H9 (cell line): ENCODE data around the gene CTNNA1. TPM values are rescaled to one million over a fixed set of nuclear protein-coding genes. Genes with fewer than 3 reads are reported as not detected.

Experiments used
- DNase-seq: peaks from one replicate; pipeline ENCODE4 v3.0.0-alpha.2; 2017
- H2AFZ ChIP-seq: one replicate; pipeline ENCODE4 v1.6.1; 2013; ENCODE audit warnings: mild to moderate bottlenecking, low read length, control low read depth, moderate library complexity
- H2AK5ac ChIP-seq: 2 replicates; pipeline ENCODE4 v1.6.1; 2013; ENCODE audit warnings: low read length, control low read depth, mixed read lengths; ENCODE audit not compliant: insufficient read length
- H2BK120ac ChIP-seq: one replicate; pipeline ENCODE4 v1.6.1; 2013; ENCODE audit warnings: low read depth, mild to moderate bottlenecking, low read length, control low read depth, inconsistent platforms; ENCODE audit not compliant: poor library complexity, severe bottlenecking
- H2BK12ac ChIP-seq: 2 replicates; pipeline ENCODE4 v1.6.1; 2013; ENCODE audit warnings: low read length, control low read depth, mixed read lengths, low read depth; ENCODE audit not compliant: insufficient read length
- H2BK15ac ChIP-seq: 2 replicates; pipeline ENCODE4 v1.6.1; 2013; ENCODE audit warnings: low read depth, low read length, control low read depth
- H2BK20ac ChIP-seq: one replicate; pipeline ENCODE4 v1.6.1; 2013; ENCODE audit warnings: low read depth, mild to moderate bottlenecking, low read length, control low read depth, inconsistent platforms; ENCODE audit not compliant: poor library complexity, severe bottlenecking
- H2BK5ac ChIP-seq: 2 replicates; pipeline ENCODE4 v1.6.1; 2013; ENCODE audit warnings: low read length, control low read depth, mixed read lengths; ENCODE audit not compliant: insufficient read length
- H3K14ac ChIP-seq: 2 replicates; pipeline ENCODE4 v1.6.1; 2013; ENCODE audit warnings: low read length, control low read depth; ENCODE audit not compliant: insufficient read depth
- H3K18ac ChIP-seq: 2 replicates; pipeline ENCODE4 v1.6.1; 2013; ENCODE audit warnings: low read depth, mild to moderate bottlenecking, mixed read lengths, low read length, control low read depth; ENCODE audit not compliant: insufficient read length
- H3K23ac ChIP-seq: 2 replicates; pipeline ENCODE4 v1.6.1; 2013; ENCODE audit warnings: low read length, control low read depth, mixed read lengths, low read depth; ENCODE audit not compliant: insufficient read length
- H3K23me2 ChIP-seq: 2 replicates; pipeline ENCODE4 v1.6.1; 2013; ENCODE audit warnings: low read depth, mild to moderate bottlenecking, mixed read lengths, low read length, control low read depth; ENCODE audit not compliant: insufficient read length, poor library complexity, severe bottlenecking
- H3K27ac ChIP-seq: 2 replicates; pipeline ENCODE4 v1.5.1; 2013; ENCODE audit warnings: low read length, control low read depth, mixed read lengths, low read depth; ENCODE audit not compliant: insufficient read length
- H3K27me3 ChIP-seq: 2 replicates; pipeline ENCODE4 v1.6.1; 2013; ENCODE audit warnings: low read length, control low read depth, inconsistent platforms; ENCODE audit not compliant: insufficient read depth
- H3K4ac ChIP-seq: 2 replicates; pipeline ENCODE4 v1.6.1; 2013; ENCODE audit warnings: low read depth, mild to moderate bottlenecking, control low read depth, inconsistent platforms, low read length, moderate library complexity
- H3K4me1 ChIP-seq: 2 replicates; pipeline ENCODE4 v1.6.1; 2013; ENCODE audit warnings: low read length, control low read depth, inconsistent platforms; ENCODE audit not compliant: insufficient read depth
- H3K4me2 ChIP-seq: 2 replicates; pipeline ENCODE4 v1.6.1; 2013; ENCODE audit warnings: low read length, control low read depth, mixed read lengths; ENCODE audit not compliant: insufficient read length, insufficient read depth
- H3K56ac ChIP-seq: 2 replicates; pipeline ENCODE4 v1.6.1; 2013; ENCODE audit warnings: low read depth, mild to moderate bottlenecking, mixed read lengths, low read length, control low read depth; ENCODE audit not compliant: insufficient read length
- H3K79me1 ChIP-seq: 2 replicates; pipeline ENCODE4 v1.6.1; 2013; ENCODE audit warnings: low read depth, mild to moderate bottlenecking, moderate library complexity, low read length, control low read depth, inconsistent platforms; ENCODE audit not compliant: insufficient read depth, poor library complexity, severe bottlenecking
- H3K79me2 ChIP-seq: 2 replicates; pipeline ENCODE4 v1.6.1; 2013; ENCODE audit warnings: low read length, control low read depth, inconsistent platforms; ENCODE audit not compliant: insufficient read depth
- H3K9ac ChIP-seq: 2 replicates; pipeline ENCODE4 v1.6.1; 2013; ENCODE audit warnings: low read length, control low read depth, mixed read lengths; ENCODE audit not compliant: insufficient read length; ENCODE audit errors: extremely low read depth
- H3K9me3 ChIP-seq: one replicate; pipeline ENCODE4 v1.6.1; 2013; ENCODE audit warnings: low read depth, low read length, inconsistent platforms; ENCODE audit not compliant: control insufficient read depth
- H3T11ph ChIP-seq: one replicate; pipeline ENCODE4 v1.6.1; 2013; ENCODE audit warnings: mild to moderate bottlenecking, low read length, control low read depth, inconsistent platforms
- H4K20me1 ChIP-seq: one replicate; pipeline ENCODE4 v1.6.1; 2013; ENCODE audit not compliant: control insufficient read depth, insufficient read length, insufficient read depth
- H4K5ac ChIP-seq: 2 replicates; pipeline ENCODE4 v1.6.1; 2013; ENCODE audit warnings: low read depth, mild to moderate bottlenecking, mixed read lengths, low read length, control low read depth; ENCODE audit not compliant: insufficient read length
- H4K8ac ChIP-seq: replicated peaks from 2 replicates; pipeline ENCODE4 v1.6.1; 2013; ENCODE audit warnings: low read length, control low read depth, mixed read lengths, low read depth; ENCODE audit not compliant: insufficient read length
- H4K91ac ChIP-seq: 2 replicates; pipeline ENCODE4 v1.6.1; 2013; ENCODE audit warnings: low read depth, mild to moderate bottlenecking, moderate library complexity, mixed read lengths, low read length, control low read depth; ENCODE audit not compliant: insufficient read length
- H3K27ac Mint-ChIP-seq, 3 experiments: 2 replicates in 2 of 3; 3 replicates in 1 of 3; pipeline ENCODE4 v1.8.0; 2020 to 2021; ENCODE audit warnings: mixed read lengths in 3 of 3, mild to moderate bottlenecking in 1 of 3, moderate library complexity in 1 of 3
- H3K27me3 Mint-ChIP-seq: 2 replicates; pipeline ENCODE4 v1.8.0; 2021; ENCODE audit warnings: low read depth, mild to moderate bottlenecking, moderate library complexity, mixed read lengths
- H3K36me3 Mint-ChIP-seq, 3 experiments: 2 replicates in 2 of 3; 3 replicates in 1 of 3; pipeline ENCODE4 v1.8.0; 2020 to 2021; ENCODE audit warnings: low read depth in 3 of 3, mixed read lengths in 3 of 3; ENCODE audit not compliant: insufficient read depth in 1 of 3
- H3K4me1 Mint-ChIP-seq, 2 experiments: 2 replicates each; pipeline ENCODE4 v1.8.0; 2020; ENCODE audit warnings: mixed read lengths in 2 of 2
- H3K4me3 Mint-ChIP-seq, 2 experiments: 2 replicates in 1 of 2; 3 replicates in 1 of 2; pipeline ENCODE4 v1.8.0; 2020 to 2021; ENCODE audit warnings: mild to moderate bottlenecking in 2 of 2, mixed read lengths in 2 of 2, moderate library complexity in 1 of 2
- H3K9me3 Mint-ChIP-seq, 2 experiments: 2 replicates in 1 of 2; 3 replicates in 1 of 2; pipeline ENCODE4 v1.8.0; 2020; ENCODE audit warnings: mild to moderate bottlenecking in 2 of 2, mixed read lengths in 2 of 2, moderate library complexity in 1 of 2
- CTCF ChIP-seq: fragments of 200-600 bp; sonication (generic); conservative IDR thresholded peaks from 3 replicates; pipeline ENCODE4 v1.8.0; 2021; ENCODE audit warnings: antibody characterized with exemption, mild to moderate bottlenecking
- WGBS: extraction: QIAGEN DNeasy Blood & Tissue Kit; methylation state at CpG from one replicate; pipeline ENCODE4 v1.1.7; 2013; ENCODE audit warnings: missing lambda C conversion rate, low lambda C conversion rate, mixed read lengths; ENCODE audit not compliant: insufficient read length; ENCODE audit errors: extremely low coverage; 5-methylcytosine and 5-hydroxymethylcytosine counted together
- total RNA-seq: library from RNA; stranded (reverse); gene quantifications from 2 replicates; pipeline ENCODE4 v1.2.1, GENCODE V29; 2021

The CTNNA1 gene
- total RNA-seq, 1 experiment from 2014 or later, result 354 TPM

- Mint-ChIP-seq H3K36me3 (peaks cover 38 to 44% (median 41%) of the 10 kb centered on the region in 3 experiments), H3K27ac (peak overlapping the region; percentile 74 to 92 (median 78)), H3K4me1 (peaks cover 53 to 55% of the 10 kb centered on the region in 2 experiments), H3K9me3 (peaks cover 0 to 6% of the 10 kb centered on the region in 2 experiments; a peak in 4 of 5 replicates), H3K27me3 (no peaks in the 10 kb centered on the region; the same call in 1 of the 2 replicates), H3K4me3 (peak overlapping the region; percentile 7 to 11; a peak in 3 of 5 replicates)
- Histone ChIP-seq H4K20me1 (no peaks in the 10 kb centered on the region), H3K79me1 (peaks cover 3% of the 10 kb centered on the region), H3K18ac (no peak overlapping the region), H2BK12ac (no peak overlapping the region), H3K9me3 (peaks cover 5% of the 10 kb centered on the region), H3K79me2 (peaks cover 3% of the 10 kb centered on the region; the same call in 1 of the 2 replicates), H3K14ac (no peak overlapping the region), H2BK120ac (no peak overlapping the region), H2AK5ac (no peak overlapping the region), H2BK5ac (no peak overlapping the region), H4K5ac (no peak overlapping the region), H4K91ac (no peak overlapping the region), H3K27ac (peak overlapping the region; percentile 65), H3K27me3 (no peaks in the 10 kb centered on the region), H3T11ph (no peak overlapping the region), H3K4ac (no peak overlapping the region), H2AFZ (no peak overlapping the region), H3K4me1 (peaks cover 6% of the 10 kb centered on the region; the same call in 1 of the 2 replicates), H4K8ac (no peak overlapping the region), H2BK15ac (no peak overlapping the region), H2BK20ac (no peak overlapping the region), H3K56ac (no peak overlapping the region), H3K23me2 (no peaks in the 10 kb centered on the region), H3K4me2 (peak overlapping the region; percentile 39), H3K23ac (no peak overlapping the region), H3K9ac (no peak overlapping the region)
- DNase-seq, result no peak
- TF ChIP-seq CTCF, result no peak
- no CpG with 5 or more reads among the region's 1 CpG for WGBS
These were observed 130.9 kb downstream of the CTNNA1 start for GRCh38 chr5:138884094-138884493.
